Endometrium (tissue), 2 donors: Measurements from ENCODE around the gene CACNA2D1.
A peak's percentile ranks its signal among the peaks of the same experiment; 100 is the strongest.

Source experiments
- FAIRE-seq: peaks from 2 replicates; lab custom pipeline; 2012; peaks lifted over from hg19 to GRCh38; lab: Jason Lieb, UNC
- donor health status: control.
- donor health status: control.

The CACNA2D1 gene

DNA sequence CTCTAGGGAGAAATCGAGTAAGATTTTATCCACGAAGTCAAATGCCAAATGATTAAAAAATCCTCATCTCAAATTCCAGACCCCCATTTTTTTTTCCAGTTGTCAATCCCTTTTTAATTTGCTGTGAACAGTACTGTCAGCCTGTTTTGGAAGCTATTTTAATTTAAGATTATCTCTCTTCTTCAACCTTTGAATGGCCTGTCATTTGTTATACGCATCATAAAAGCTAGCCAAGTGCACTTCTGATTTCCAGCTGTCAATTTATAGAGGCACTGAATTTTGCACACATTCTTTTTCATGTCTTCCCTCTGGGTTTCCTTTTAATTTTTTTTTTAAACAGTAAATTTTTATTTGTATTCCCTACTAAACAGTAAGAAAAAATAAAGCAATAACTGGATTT, 337.4 kb downstream of the CACNA2D1 start:
- no peak for FAIRE-seq

DNA sequence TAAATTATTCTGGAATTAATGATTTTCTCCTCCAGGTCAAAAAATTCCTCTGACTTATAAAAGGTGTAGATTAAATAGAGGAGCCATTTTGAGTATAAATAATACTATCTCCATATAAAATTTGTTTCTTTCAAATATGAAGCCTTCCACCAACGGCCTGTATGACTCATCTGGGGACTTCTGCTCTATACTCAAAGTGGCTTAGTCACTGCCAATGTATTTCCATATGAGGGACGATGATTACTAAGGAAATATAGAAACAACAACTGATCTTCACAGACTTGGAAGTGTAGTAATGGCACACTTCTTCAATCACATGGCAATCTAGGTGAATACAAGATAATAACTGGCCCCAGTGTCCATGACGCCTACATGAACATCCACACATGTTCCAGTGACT, 338.1 kb downstream of the CACNA2D1 start:
- no peak for FAIRE-seq

DNA sequence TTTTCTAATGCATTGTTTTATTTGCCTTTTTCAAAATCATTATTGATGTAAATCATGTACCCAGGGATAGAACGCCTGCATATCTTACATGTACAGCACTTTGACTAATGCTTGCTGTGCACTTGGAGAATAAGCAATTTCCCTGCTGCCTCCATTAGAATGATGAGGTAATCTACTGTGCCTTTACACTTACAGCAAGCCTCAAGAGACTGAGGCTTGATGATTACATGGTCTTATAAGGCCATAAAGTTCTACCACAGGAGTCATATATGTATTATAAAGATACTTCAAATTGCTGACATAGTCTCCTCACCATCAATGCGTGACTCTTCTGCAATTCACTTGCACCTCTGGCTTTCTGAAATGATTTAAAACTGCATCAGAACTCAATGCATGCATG, 345.2 kb downstream of the CACNA2D1 start:
- no peak for FAIRE-seq

DNA sequence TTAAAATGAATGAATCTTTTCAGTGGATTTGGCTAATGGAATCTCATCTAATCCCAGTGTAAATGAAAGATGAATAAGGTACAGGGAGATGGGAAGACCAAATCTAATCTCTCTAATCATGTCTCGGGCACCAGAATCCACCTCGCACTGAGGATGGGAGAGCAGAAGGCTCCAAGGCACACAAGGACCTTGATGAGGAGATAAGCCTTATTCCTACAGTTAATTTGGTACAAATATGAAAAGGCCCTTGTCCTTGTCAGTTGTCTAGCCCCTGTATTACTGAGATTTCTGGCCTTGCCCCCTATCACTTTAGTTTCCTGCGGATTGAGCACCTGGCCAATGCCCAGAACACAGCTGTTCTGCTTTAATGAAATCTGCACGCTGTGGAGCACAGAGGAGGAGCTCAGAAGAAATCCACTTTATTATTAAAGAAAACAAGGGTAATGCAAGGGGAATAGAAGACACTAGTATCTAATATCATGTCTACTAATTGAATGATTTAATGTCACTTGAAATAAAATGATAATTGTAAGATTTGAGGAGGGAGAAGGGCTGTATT, 352.4 kb downstream of the CACNA2D1 start:
- no peak for FAIRE-seq

DNA sequence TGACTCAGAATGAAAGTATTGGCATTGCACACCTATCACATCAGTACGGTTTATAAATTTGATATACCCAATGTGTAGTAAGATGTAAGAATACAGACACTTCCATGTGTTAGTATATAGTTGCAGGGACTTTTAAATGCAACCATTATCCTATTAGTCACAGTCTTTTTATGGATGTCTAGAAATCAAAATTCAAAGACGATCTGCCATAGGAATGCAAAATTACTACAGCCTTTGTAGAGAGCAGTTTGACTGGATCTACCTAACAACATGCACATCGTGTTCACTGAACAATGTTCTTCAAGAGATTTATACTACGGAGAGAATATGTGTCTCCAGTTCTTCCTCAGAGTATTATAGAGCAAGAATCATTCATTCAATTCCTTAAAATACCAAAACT, 356.5 kb downstream of the CACNA2D1 start:
- FAIRE-seq: no peak

DNA sequence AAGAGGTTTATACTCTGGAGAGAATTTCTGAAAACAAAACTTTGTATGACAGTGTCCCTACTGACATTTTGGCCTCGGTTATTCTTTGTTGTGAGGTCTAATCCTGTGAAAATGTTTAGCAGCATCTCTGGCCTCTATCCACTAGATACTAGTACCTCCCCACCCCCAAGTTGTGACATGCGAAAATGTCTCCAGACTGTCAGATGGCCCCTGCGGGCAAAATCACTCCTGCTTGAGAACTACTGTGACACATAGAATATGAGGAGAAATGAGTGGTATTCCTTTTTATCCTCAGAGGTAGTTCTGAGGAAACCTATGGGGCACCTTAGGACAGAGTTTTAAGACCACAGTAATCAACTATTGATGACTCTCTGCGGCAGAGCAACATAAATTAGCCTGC, 358.5 kb downstream of the CACNA2D1 start:
- no peak for FAIRE-seq

DNA sequence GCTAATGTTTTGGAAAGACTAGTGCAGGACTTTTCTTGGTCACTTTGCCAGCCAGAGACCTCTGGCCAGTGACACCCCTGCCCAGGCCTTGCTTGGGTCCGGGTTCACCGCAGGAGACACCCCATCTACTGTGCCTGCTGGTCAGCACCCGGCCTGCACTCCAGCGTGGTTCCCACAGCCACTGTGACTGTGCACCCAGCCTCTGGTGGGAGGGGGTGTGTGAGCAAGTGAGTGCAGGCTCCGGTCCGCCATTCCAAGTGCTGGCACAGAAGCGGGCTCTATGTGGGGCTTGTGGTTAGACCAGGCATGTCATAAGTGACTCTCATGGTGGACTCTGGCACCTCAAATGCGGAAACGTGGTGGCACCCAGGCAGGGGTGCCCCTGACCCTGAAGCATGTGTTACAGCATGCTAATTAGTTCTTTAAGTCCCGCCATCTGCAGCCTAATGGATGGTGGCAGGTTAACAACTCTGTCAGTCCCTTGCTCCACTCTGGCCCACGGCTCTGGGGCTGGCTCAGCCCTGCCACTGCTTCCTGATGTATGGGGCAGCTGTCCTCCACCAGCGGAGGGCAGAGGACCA, 361.8 kb downstream of the CACNA2D1 start:
- FAIRE-seq: no peak

DNA sequence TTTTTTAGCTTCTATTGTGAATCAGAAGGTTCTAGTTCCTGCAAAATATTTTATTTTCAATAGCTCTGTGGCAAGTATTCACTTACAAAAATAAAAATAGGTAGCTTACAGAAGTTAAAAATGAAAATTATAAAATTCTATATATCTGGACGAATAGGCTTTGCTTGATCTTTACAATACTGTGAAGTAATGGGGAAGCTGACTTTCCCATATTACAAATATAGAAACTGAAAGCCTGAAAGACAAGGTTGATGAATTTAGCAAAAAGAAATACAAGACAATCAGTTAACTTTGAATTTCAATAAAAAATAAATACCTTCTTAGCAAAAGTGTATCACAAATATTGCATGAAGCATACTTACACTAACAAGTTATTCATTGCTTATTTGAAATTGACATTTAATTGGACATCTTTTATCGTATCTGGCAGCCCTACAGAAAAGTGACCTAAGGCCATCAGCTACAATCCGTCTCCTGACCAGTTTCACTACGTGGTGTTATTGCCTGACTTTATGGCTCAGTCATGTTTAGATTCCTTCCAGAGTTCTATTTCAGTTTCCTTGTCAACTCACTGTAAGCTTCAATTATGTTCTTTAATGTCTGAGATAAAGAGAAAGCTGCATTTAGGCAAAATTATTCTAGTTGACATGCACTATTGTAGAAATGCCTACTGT, 363.2 kb downstream of the CACNA2D1 start:
- no peak for FAIRE-seq

DNA sequence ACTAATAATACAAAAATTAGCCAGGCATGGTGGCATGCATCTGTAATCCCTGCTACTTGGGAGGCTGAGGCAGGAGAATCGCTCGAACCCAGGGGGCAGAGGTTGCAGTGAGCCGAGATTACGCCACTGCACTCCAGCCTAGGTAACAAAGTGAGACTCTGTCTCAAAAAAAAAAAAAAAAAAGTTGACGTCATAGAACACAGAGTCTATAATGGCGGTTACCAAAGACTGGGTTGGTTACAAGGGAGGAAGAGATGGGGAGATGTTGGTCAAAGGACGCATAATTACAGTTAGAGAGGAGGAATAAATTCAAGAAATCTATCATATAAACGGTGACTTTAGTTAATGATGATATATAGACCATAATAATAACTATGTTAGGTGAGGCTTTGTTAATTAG, 364.1 kb downstream of the CACNA2D1 start:
- no peak for FAIRE-seq

DNA sequence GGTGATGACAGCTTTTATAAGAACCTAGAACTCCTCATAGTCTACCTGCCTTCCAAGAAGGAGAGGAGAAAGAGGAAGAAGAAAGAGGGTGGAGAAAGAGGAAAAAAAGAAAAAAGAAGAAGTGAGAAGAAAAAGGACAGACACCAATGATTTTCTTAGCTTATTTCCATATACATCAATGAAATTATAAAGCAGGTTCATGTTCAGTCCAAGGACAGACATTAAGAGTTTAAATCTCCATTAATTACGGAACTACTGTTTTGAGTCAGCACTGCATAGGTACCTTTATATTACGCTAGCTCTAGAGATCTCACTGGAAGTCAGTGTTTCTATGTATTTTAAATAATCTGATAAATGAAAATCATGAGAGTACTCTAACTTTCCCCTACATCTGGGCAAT, 364.8 kb downstream of the CACNA2D1 start:
- FAIRE-seq: no peak

DNA sequence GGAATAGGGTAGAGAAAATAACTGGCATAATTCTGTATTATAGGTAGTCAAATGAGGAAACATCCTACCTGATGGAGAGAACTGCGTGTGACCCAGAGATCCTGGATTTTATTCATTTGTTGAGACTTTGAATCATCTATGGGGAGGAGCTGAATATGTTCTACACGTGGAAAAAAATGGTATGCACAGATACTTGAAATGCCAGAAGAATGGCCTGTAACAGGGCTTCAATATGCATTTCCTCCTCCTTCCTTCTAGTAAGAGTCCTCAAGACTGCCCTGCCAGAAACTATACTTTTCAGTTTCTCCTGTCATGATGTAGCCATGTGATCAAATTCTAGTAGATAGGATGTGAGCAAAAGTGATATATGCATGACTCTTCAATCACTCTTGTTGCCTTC, 372.1 kb downstream of the CACNA2D1 start:
- no peak for FAIRE-seq

DNA sequence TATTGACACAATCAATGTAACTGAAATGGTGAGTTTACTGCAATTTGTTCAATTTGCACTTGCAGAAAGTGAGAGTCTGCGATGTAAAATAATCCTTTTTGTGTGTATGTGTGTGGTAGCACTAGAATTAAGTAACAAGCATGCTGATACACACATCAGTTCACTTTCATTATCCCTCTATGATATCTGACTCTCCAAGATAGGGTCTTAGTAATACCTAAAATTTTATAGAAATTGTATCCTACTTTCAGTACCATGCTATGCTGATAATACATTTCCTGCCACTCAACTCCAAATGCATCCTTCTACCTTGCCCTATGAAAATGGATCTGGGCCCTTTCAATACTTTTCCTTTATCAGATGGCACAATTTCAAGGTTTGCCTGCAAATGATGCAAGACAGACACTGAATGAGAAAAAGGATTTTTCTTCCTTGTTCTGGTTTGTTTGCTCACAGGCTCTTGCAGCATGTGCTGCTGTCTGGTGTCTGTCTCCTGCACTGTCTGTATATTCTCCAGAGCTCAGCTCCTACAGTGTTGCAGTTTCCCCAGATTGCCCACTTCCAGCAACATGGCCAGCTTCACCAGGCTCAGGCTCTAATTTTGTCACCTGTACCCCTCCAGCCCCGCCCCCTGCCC, 375.8 kb downstream of the CACNA2D1 start:
- no peak for FAIRE-seq

DNA sequence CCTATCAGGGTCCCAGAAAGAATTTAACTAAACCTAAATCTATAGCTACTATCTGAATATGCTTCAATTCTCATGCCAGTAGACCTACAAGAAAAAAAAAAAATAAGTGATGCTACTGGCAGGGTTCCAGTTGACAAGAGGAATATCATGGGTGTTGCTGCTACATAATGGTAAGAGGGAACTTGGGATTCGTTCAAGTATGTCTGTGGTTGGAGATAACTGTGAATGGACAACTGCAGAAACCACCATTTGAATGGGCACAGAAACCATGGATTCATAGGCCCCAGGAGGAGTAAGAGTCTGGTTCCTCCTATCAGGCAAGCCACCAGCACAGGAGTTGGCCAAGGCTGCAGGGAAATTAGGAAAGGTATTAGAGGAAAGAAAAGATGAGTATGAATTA, 386.1 kb downstream of the CACNA2D1 start:
- no peak for FAIRE-seq

DNA sequence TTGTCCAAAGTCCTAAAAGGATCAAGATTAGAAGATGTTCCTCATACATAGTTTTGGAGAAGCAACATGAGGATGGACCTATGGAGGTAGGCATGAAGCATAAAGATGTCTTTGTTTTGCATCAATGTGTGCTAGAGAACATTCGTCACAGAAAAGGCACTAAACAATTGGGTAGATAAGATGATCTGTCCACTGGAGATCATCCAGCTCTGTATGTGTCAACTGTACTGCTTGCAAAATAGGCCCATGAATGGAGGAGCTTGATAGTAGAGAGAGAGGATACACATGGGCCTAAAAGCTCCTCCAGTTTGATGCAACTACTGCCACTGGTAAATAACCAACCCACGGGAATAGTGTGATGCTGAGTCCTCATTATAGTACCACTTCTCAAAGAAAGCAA, 387.3 kb downstream of the CACNA2D1 start:
- FAIRE-seq: no peak

DNA sequence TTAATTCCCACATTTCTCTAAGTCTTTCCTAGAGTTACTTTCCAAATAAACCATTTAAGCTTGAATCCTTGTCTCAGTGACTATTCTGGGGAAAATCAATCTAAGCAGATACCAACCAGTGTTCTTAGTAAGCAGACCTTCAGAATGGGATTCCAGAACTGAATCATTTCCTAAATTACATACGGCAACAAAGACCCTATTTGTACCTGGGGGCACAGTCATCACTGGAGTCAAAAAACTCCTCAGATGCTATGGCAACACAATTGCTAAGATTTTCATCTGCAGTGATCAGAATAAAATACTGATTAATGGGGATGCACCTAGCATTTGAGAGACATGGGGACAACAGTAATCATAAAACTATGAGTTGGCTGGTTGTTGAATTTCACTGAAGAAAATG, 389.0 kb downstream of the CACNA2D1 start:
- FAIRE-seq: no peak

DNA sequence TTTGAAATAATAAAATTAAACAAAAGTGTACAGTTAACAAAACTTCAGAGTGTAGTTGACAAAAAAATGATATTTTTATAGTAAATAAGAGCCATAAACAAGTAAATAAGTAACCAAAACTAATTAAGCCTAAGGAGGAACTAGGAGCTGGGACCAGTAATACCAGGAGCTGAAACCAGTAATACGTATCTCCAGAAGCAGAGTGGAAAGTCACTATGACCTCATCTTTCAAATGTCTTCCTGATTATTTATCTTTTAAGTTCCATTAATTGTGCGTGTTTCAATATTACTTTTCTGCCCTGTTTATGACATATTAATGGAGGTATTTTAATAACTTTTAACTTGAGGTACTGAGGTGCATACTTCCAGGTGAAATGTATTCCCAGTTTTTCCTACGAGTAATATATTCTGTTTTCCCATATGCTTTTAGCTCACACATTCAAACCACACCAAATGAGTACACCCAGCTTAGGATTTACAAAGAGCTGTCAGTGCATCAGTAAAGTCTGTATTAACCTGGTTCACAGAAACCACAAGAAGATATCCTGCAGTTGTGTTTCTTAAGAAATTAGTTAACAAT, 390.0 kb downstream of the CACNA2D1 start:
- no peak for FAIRE-seq

DNA sequence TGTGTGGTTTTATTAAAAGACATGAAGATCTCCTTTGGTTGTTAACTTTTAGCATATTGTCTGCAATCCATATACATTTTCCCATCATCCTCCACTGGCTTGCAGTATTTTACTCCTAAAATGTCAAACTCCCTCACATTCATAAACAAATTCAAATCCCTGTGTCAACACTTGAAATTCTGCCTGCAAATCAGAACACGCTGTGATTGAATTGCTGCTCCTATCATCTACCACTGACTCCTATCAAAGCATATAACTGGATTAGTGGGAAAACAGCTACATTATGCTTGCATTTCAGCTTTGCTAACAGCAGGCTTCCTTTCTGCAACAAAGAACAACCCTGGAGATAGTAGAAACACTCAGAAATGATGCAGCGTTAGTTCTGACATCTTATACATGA, 392.0 kb downstream of the CACNA2D1 start:
- no peak for FAIRE-seq

DNA sequence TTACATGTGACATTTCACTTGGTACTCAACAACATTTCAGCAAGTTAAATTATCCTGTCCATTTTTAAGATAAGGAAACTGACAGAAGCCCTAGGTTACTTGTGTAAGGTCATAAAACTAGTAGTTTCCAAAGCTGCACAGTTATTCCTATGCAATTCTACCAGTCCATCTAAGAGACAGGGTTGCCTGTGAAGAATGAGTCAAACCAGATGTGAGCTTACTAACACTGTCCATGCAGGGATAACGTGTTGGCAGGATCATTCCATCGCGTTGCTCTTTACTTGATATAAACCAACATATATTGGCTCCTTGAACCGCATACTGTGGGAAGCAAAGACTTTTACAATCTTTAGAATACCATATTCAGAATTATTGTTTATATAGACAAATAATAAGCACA, 392.8 kb downstream of the CACNA2D1 start:
- FAIRE-seq: no peak

DNA sequence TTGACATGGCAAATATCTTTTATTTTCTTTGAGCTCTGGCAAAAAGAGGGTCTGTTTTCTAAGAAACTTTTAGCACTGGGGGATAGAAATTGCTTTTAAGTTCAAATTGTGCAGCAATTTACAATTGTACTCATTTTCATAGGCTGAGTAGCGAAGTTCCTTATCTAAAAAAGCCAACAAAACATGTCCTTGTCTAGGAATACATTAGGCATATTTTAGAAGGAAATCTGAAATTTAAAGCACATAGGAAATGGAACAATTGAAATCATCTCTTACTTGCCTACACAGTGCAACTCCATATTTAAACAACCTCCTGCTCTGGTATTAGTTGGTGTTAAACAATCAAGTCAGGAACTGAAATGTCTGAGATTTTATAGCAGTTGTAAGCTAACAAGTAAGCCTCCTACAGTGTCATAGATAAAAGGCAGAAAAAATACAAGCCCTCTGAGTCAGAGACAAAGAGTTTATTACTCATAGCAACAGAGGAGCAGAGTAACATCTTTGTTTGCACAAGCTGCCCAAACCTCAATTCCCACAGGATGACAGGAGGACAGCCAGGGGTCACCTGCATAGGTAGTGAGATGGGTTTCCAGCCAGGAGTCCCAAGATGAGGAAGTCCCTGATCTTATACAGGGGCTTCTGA, 393.6 kb downstream of the CACNA2D1 start:
- FAIRE-seq: peak; percentile 46

DNA sequence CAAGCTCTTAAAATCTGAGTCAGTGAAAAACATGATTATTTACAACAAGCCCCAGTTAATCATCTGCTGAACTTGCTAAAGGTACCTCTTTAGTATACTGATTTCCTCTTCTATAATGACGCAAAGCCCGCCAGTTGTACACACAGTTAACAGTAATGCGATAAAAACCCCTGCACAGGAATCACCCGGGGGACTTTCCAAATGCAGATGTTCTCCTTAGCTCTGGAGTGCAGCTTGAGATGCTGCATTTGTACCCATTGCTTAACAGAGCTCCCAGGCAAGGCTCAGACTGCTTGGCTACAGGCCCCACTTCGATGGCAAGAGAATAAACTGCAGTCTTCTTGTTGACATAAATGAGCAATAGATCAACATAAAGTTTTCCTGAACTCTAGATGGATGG, 394.1 kb downstream of the CACNA2D1 start:
- no peak for FAIRE-seq

DNA sequence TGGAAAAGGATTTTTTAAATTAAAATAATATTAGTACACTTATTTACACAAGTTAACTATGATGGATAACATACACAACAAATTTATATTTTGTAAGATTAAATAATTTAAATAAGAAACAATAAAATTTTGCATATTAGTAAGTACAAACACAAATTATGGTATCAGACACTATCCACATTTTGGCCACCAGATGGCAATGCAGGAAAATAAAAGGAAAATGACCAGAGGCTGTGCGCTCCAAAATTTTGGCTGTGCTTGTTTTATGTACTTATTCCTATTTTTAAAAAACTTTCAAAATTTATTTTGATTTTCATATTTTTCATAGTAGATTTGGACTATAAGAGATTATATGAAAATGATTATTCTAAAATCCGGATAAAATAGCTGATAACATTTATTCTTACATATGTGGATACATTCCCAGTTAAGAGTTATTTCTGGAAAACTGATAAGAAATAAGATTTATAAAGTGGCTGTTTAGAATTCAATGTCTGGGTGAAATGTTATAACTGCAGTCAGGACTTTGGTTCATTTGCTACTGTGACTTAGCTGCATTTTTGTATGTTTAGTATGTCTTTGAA, 399.0 kb downstream of the CACNA2D1 start:
- peak; percentile 98 for FAIRE-seq

DNA sequence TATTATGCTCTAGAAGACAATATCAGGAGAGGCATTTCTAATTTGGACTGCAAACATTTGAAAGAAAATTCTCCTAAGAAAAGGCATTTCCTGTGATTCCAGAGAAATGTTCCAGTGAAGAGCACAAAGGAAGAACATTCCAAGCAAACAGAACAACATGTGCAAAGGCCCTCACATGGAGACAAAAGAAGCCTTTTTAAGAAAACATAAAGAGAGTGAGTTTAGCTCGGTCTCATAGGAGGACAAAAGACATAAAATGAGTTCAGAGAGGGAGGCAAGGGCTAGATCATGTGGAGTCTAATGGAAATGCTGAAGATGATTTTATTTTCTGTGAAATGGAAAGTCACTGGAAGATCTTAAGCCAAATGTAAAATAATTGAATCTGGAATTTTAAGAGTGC, 404.0 kb downstream of the CACNA2D1 start:
- FAIRE-seq: no peak
